GM12892 (cell line): ENCODE results near the gene SPATA32.

Experiments
- POLR2A ChIP-seq: IDR thresholded peaks from 2 replicates; pipeline ENCODE4 v1.6.1; 2011; ENCODE audit warnings: low read depth, low read length, control low read depth
- POLR2AphosphoS5 ChIP-seq: IDR thresholded peaks from 2 replicates; pipeline ENCODE4 v1.6.1; 2011; ENCODE audit warnings: low read depth, low read length, control low read depth
- TAF1 ChIP-seq: IDR thresholded peaks from 2 replicates; pipeline ENCODE4 v1.6.1; 2011; ENCODE audit warnings: low read depth, mild to moderate bottlenecking, control low read depth, low read length, borderline replicate concordance

- TF ChIP-seq POLR2A (no peak), TAF1 (no peak), POLR2AphosphoS5 (no peak)
Observed at GRCh38 chr17:45240905-45241327, 21.0 kb downstream of the SPATA32 start.
